IMR-90 (cell line): Measurements from ENCODE around the gene WWP2. TPM values are rescaled to one million over a fixed set of nuclear protein-coding genes. Genes with fewer than 3 reads are reported as not detected.

Source experiments
- ATAC-seq: fragments of 200-7000 bp; cut with Tn5 transposase; 2 replicates; pipeline ENCODE4 v1.9.1; 2020; ENCODE audit warnings: low read depth, mild to moderate bottlenecking, moderate library complexity
- Bru-seq: library from RNA; stranded (reverse); fragments of 400-500 nt; gene quantifications from one replicate; lab custom pipeline; 2021; lab: Mats Ljungman, UMichigan
- BruChase-seq, 2 experiments: library from RNA; stranded (reverse); fragments of 400-500 nt; gene quantifications; one replicate each; lab custom pipeline; 2021; lab: Mats Ljungman, UMichigan
- BruUV-seq: library from RNA; stranded (reverse); fragments of 400-500 nt; replicated peaks from 2 replicates; lab custom pipeline; 2021; lab: Mats Ljungman, UMichigan
- CTCF ChIA-PET: fragments of 300-600 bp; formaldehyde crosslinking; extraction: SDS; loops from one replicate; lab custom pipeline; 2021; ENCODE audit warnings: antibody characterized with exemption; lab: Yijun Ruan, JAX
- POLR2A ChIA-PET: fragments of 300-600 bp; sonication (Branson Sonifier 250); formaldehyde crosslinking; loops from one replicate; lab custom pipeline; 2022; ENCODE audit warnings: antibody characterized with exemption; ENCODE audit not compliant: unreplicated experiment; lab: Charles Lee
- DNase-seq: peaks from one replicate; pipeline ENCODE4 v3.0.0; 2013
- H2AFZ ChIP-seq: replicated peaks from 2 replicates; pipeline ENCODE3; 2013; ENCODE audit warnings: low read length, mild to moderate bottlenecking; ENCODE audit not compliant: poor library complexity
- H2AK5ac ChIP-seq: 2 replicates; pipeline ENCODE4 v1.6.1; 2013; ENCODE audit warnings: low read depth, low read length, inconsistent platforms
- H2AK9ac ChIP-seq: replicated peaks from 2 replicates; pipeline ENCODE3; 2013; ENCODE audit warnings: mild to moderate bottlenecking, low read depth, low read length, moderate library complexity; ENCODE audit not compliant: poor library complexity
- H2BK120ac ChIP-seq: 2 replicates; pipeline ENCODE4 v1.6.1; 2013; ENCODE audit warnings: low read depth, low read length, inconsistent platforms
- H2BK15ac ChIP-seq: 3 replicates; pipeline ENCODE4 v1.6.1; 2013; ENCODE audit warnings: low read depth, low read length, inconsistent platforms
- H2BK20ac ChIP-seq: 2 replicates; pipeline ENCODE4 v1.6.1; 2013; ENCODE audit warnings: low read depth, mild to moderate bottlenecking, inconsistent platforms, low read length, moderate library complexity
- H2BK5ac ChIP-seq: 2 replicates; pipeline ENCODE4 v1.6.1; 2013; ENCODE audit warnings: mild to moderate bottlenecking, low read depth, low read length, inconsistent platforms; ENCODE audit not compliant: poor library complexity, severe bottlenecking
- H3K14ac ChIP-seq: replicated peaks from 2 replicates; pipeline ENCODE4 v1.6.1; 2013; ENCODE audit warnings: low read depth, low read length, inconsistent platforms
- H3K18ac ChIP-seq: 2 replicates; pipeline ENCODE4 v1.6.1; 2013; ENCODE audit warnings: low read depth, low read length, control low read depth
- H3K23ac ChIP-seq: 2 replicates; pipeline ENCODE4 v1.6.1; 2013; ENCODE audit warnings: low read depth, low read length, inconsistent platforms
- H3K27ac ChIP-seq: 2 replicates; pipeline ENCODE4 v1.5.1; 2013; ENCODE audit warnings: mild to moderate bottlenecking, control low read depth, low read length; ENCODE audit not compliant: insufficient read depth
- H3K27me3 ChIP-seq: 2 replicates; pipeline ENCODE4 v1.6.1; 2013; ENCODE audit warnings: low read length; ENCODE audit not compliant: control insufficient read depth, insufficient read depth
- H3K36me3 ChIP-seq: 2 replicates; pipeline ENCODE4 v1.6.1; 2013; ENCODE audit warnings: low read length, mixed read lengths; ENCODE audit not compliant: control insufficient read depth, insufficient read depth
- H3K4ac ChIP-seq: 2 replicates; pipeline ENCODE4 v1.6.1; 2013; ENCODE audit warnings: low read depth, low read length, inconsistent platforms
- H3K4me1 ChIP-seq: 2 replicates; pipeline ENCODE4 v1.6.1; 2013; ENCODE audit warnings: low read length, mixed read lengths; ENCODE audit not compliant: control insufficient read depth, insufficient read depth
- H3K4me2 ChIP-seq: 2 replicates; pipeline ENCODE4 v1.6.1; 2013; ENCODE audit warnings: low read depth, mild to moderate bottlenecking, control low read depth, low read length, moderate library complexity
- H3K4me3 ChIP-seq: 2 replicates; pipeline ENCODE4 v1.5.1; 2013; ENCODE audit warnings: low read depth, mild to moderate bottlenecking, control low read depth, low read length, moderate library complexity; ENCODE audit not compliant: insufficient read depth
- H3K56ac ChIP-seq: 2 replicates; pipeline ENCODE4 v1.6.1; 2013; ENCODE audit warnings: low read length, inconsistent platforms; ENCODE audit not compliant: insufficient read depth; ENCODE audit errors: extremely low read depth
- H3K79me1 ChIP-seq, 2 experiments: 2 replicates each; pipeline ENCODE4 v1.6.1; 2013; ENCODE audit warnings: low read length in 2 of 2, inconsistent platforms in 1 of 2, low read depth in 1 of 2
- H3K9ac ChIP-seq: 2 replicates; pipeline ENCODE4 v1.6.1; 2013; ENCODE audit warnings: low read depth, low read length, control low read depth
- H3K9me1 ChIP-seq: 2 replicates; pipeline ENCODE4 v1.6.1; 2013; ENCODE audit warnings: low read length, inconsistent platforms; ENCODE audit not compliant: insufficient read depth
- H3K9me3 ChIP-seq: 2 replicates; pipeline ENCODE4 v1.6.1; 2013; ENCODE audit warnings: low read length; ENCODE audit not compliant: control insufficient read depth, insufficient read depth
- H4K20me1 ChIP-seq: 2 replicates; pipeline ENCODE4 v1.6.1; 2013; ENCODE audit warnings: low read length, inconsistent platforms; ENCODE audit not compliant: insufficient read depth
- H4K5ac ChIP-seq: 2 replicates; pipeline ENCODE4 v1.6.1; 2013; ENCODE audit warnings: mild to moderate bottlenecking, low read depth, low read length, control low read depth
- H4K8ac ChIP-seq, 2 experiments: 2 replicates each; pipeline ENCODE4 v1.6.1; 2013; ENCODE audit warnings: low read depth in 2 of 2, low read length in 2 of 2, control low read depth in 1 of 2, inconsistent platforms in 1 of 2
- H4K91ac ChIP-seq: 2 replicates; pipeline ENCODE4 v1.6.1; 2013; ENCODE audit warnings: low read depth, low read length, inconsistent platforms; ENCODE audit not compliant: insufficient read depth
- BHLHE40 ChIP-seq: fragments of 150-350 bp; IDR thresholded peaks from 2 replicates; pipeline ENCODE4 v1.6.1; 2016; ENCODE audit warnings: mild to moderate bottlenecking, low read depth, low read length
- FOS ChIP-seq: fragments of 150-350 bp; IDR thresholded peaks from 2 replicates; pipeline ENCODE4 v1.6.1; 2016; ENCODE audit warnings: low read depth, low read length
- MAFK ChIP-seq: IDR thresholded peaks from 2 replicates; pipeline ENCODE4 v1.6.1; 2012; ENCODE audit warnings: low read depth, low read length, improper control_type of control experiment
- NFE2L2 ChIP-seq: fragments of 150-350 bp; IDR thresholded peaks from 2 replicates; pipeline ENCODE4 v1.6.1; 2016; ENCODE audit warnings: low read depth, mild to moderate bottlenecking, low read length
- RCOR1 ChIP-seq: IDR thresholded peaks from 2 replicates; pipeline ENCODE4 v1.6.1; 2012; ENCODE audit warnings: mild to moderate bottlenecking, low read length, improper control_type of control experiment; ENCODE audit not compliant: insufficient replicate concordance
- USF2 ChIP-seq: fragments of 150-350 bp; IDR thresholded peaks from 2 replicates; pipeline ENCODE4 v1.6.1; 2017; ENCODE audit warnings: mild to moderate bottlenecking, antibody characterized with exemption, low read length, low read depth
- WGBS, 2 experiments: methylation state at CpG; one replicate each; pipeline versions ENCODE4 v1.1.5 to v1.1.7; 2013; ENCODE audit warnings: missing lambda C conversion rate in 2 of 2; ENCODE audit not compliant: insufficient read length in 1 of 2; ENCODE audit errors: extremely low coverage in 2 of 2; 5-methylcytosine and 5-hydroxymethylcytosine counted together
- dilution Hi-C: fragments of 300-500 bp; cut with HindIII; formaldehyde crosslinking; loops from one replicate; pipeline ENCODE4 v1.14.3; 2018; ENCODE audit warnings: low sequenced_read_pairs; ENCODE audit not compliant: unreplicated experiment
- in situ Hi-C: fragments of 300-500 bp; cut with MboI; formaldehyde crosslinking; loops from 3 replicates; pipeline ENCODE4 v1.14.3; 2019; ENCODE audit warnings: low sequenced_read_pairs, inconsistent platforms, mixed read lengths
- intact Hi-C: fragments of 100-400 bp; cut with micrococcal nuclease; formaldehyde crosslinking; loops from 2 replicates; pipeline ENCODE4 v1.10.0; 2022
- long read RNA-seq: library from polyadenylated mRNA; unstranded; transcript quantifications from one replicate; pipeline ENCODE4 v2.0.0, GENCODE V29; 2021; ENCODE audit not compliant: unreplicated experiment
- polyA plus RNA-seq, 3 experiments: library from polyadenylated mRNA; depleted of rRNA; stranded (reverse); fragments of >200 nt; gene quantifications; 2 replicates each; pipeline ENCODE4 v1.2.3, GENCODE V29; 2012; ENCODE audit warnings: low replicate concordance in 1 of 3
- total RNA-seq: library from RNA; depleted of rRNA; stranded (reverse); fragments of >200 nt; gene quantifications from 2 replicates; pipeline ENCODE4 v1.2.3, GENCODE V29; 2012; rRNA removed
- TF ChIP-seq, protein P1 (sequence below): fragments of 150-350 bp; IDR thresholded peaks from 2 replicates; pipeline ENCODE4 v1.6.1; 2016; ENCODE audit warnings: low read depth, mild to moderate bottlenecking, low read length, moderate library complexity, borderline replicate concordance

WWP2 gene
- total RNA-seq (12.7 and 14.4 TPM in 2 replicates), polyA plus RNA-seq (2012; rRNA removed) (11.8 and 13.7 TPM in 2 replicates), Bru-seq, nascent RNA (percentile 63 among the genes with signal in this experiment), BruChase-seq, experiment 1, labeled RNA remaining after a 6-hour chase (percentile 67 among the genes with signal in this experiment), BruChase-seq, experiment 2, labeled RNA remaining after a 2-hour chase (percentile 51 among the genes with signal in this experiment)
- polyA plus RNA-seq (2012; cell fraction: cytosol; rRNA removed), result 6.5 and 8.4 TPM in 2 replicates
- 32.2 and 32.7 TPM in 2 replicates for polyA plus RNA-seq (2012; cell fraction: nucleus; rRNA removed; ENCODE audit: low replicate concordance)
- long read RNA-seq, partial matches to known transcripts, result 9 of 11 reads
- long read RNA-seq, other reads (novel, unspliced or antisense), result 2 of 11 reads

DNA sequence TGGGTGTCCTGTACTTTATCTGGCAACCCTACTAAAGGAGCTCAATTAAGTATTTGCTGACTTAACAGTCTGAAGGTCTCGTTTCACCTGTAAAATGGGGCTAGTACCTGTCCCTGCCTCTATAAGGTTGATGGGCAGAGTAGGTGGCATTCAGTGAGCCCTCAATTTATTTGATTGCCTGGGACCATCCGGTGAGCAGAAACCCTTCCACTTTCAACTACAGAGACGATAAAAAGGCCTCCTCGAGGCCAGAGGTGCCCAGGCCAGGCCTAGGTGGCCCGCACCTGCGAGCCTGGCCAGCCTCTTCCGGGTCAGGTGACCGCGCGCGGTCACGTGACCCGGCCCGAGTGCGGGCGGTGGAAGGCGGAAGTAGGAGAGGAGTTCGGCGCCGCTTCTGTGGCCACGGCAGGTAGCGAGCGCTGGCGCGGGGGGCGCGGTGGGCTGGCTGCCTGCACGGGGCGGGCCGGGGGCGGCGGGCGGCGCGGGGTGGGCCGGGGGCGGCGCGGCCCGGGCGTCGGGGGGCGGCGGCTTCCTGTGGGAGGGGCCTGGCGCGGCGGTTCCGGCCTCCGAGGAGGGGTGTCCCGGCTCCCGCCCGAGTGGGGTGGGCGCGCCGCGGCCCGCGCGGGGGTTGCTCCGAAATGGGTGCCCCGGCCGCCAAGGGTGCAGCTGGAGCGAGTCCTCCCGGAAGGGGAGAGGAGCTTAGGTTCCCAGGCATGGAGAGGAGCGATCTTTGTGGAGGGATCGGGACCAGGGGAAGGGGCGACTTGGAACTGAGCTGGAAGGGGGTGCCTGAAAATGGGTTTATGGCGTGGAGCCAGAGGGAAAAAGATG is at the start of gene WWP2:
Gene WWP2, plus strand, starts transcription at position 350 of the 831 bp plus-strand sequence. CDS start 24,679 bp downstream, outside the sequence.
- Histone ChIP-seq H2AFZ (peak within 1 kb of the TSS; percentile 97), H3K14ac (peak within 1 kb of the TSS; percentile 93), H2BK15ac (peak within 1 kb of the TSS; percentile 16; the same call in 1 of the 3 replicates), H3K36me3 (no peaks in the 10 kb centered on the region), H3K4me2 (peak within 1 kb of the TSS; percentile 96), H3K4me1 (no peaks in the 10 kb centered on the region; the same call in 1 of the 2 replicates), H3K27ac (peak within 1 kb of the TSS; percentile 78), H2BK120ac (peak within 1 kb of the TSS; percentile 43; the same call in 1 of the 2 replicates), H3K56ac (peak within 1 kb of the TSS; percentile 84), H3K79me1 (peaks cover 16 to 36% of the 10 kb centered on the region in 2 experiments), H4K5ac (peak within 1 kb of the TSS; percentile 97), H3K9me3 (no peaks in the 10 kb centered on the region), H3K4ac (peak within 1 kb of the TSS; percentile 92), H2BK5ac (peak within 1 kb of the TSS; percentile 68), H3K9me1 (0 out of 2 replicates have a peak, but pooled peaks cover 3% of the 10 kb centered on the region), H4K91ac (peak within 1 kb of the TSS; percentile 83), H3K18ac (peak within 1 kb of the TSS; percentile 15), H3K9ac (peak within 1 kb of the TSS; percentile 82), H4K8ac (peak within 1 kb of the TSS; percentile 99 to 100), H2AK5ac (peak within 1 kb of the TSS; percentile 22; the same call in 1 of the 2 replicates), H3K4me3 (peak within 1 kb of the TSS; percentile 78), H4K20me1 (no peaks in the 10 kb centered on the region), H3K23ac (peak within 1 kb of the TSS; percentile 88), H3K27me3 (no peaks in the 10 kb centered on the region), H2AK9ac (peak within 1 kb of the TSS; percentile 89), H2BK20ac (no peak within 1 kb of the TSS)
- ChIA-PET POLR2A (interaction anchor here (0.5 kb wide), 1 partner anchor 219 kb away, joined by 10 read pairs; no protein-coding TSS in a partner anchor), CTCF (interaction anchor here (0.6 to 1.2 kb wide), 2 partner anchors 24 to 168 kb away, joined by 4 to 5 read pairs; no protein-coding TSS in a partner anchor)
- 0% methylated on average over 12 of the region's 68 CpGs; no CpG with 5 or more reads in 1 of the 2 experiments for WGBS, 2 experiments
- peak; percentile 95 for ATAC-seq
- peak; percentile 55 for DNase-seq
- no TSS peak for BruUV-seq
- in situ Hi-C loops (no loop called here), dilution Hi-C loops (no loop called here), intact Hi-C loops (no loop called here)
- TF ChIP-seq BHLHE40 (peak; percentile 87), FOS (peak; percentile 78; the same call in 1 of the 2 replicates), MAFK (peak; percentile 50), USF2 (peak; percentile 99), NFE2L2 (no peak), RCOR1 (no peak)
- TF ChIP-seq, protein P1, sequence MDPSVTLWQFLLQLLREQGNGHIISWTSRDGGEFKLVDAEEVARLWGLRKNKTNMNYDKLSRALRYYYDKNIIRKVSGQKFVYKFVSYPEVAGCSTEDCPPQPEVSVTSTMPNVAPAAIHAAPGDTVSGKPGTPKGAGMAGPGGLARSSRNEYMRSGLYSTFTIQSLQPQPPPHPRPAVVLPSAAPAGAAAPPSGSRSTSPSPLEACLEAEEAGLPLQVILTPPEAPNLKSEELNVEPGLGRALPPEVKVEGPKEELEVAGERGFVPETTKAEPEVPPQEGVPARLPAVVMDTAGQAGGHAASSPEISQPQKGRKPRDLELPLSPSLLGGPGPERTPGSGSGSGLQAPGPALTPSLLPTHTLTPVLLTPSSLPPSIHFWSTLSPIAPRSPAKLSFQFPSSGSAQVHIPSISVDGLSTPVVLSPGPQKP, result no peak
